ENCODE measurements around the gene GNB2.

The GNB2 gene

DNA sequence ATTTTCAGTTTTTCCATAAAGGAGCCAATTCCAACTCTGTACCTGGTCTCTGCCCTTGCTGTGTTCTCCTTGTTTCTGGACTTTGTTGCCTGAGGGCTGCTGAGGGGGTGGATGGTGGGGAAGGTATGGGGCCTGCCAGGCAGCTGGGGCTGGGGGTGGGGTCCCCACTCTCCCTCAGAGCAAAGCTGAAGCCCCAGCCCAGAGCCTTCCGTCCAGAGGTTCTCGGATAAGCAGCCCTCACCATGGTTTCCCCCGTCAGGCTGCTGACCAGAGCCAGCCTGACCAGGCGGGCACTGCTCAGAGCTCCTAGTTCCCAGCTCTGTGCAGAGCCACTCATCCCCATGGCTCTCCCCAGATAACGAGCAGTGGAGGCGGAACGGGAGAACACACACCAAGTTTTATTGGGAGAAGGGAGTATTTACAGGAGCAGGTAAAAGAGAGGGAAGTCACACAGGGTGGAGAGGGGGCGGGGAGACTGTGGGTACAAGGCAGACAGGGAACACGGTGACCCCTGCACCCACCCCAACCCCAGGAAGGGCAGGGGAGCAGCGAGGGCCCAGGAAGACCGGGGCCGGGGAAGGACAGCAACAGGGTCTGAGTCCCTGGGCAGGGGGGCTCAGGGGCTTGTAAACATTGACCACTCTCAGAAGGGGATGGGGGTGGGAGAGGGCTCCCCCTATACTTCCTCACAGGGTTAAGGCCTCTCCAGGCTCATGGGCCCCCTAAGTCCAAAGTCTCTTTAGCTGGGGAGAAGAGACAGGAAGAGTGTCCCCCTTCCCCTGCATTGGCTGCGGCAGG lies 5.8 kb downstream of the GNB2 start:
- no peak overlapping the region for H3K4me3 ChIP-seq (ENCODE audit: severe bottlenecking)
- H3K4me1 ChIP-seq (ENCODE audit: insufficient read depth, poor library complexity, severe bottlenecking) = no peaks in the 10 kb centered on the region
- H3K27ac ChIP-seq (ENCODE audit: poor library complexity, severe bottlenecking) = peak overlapping the region; percentile 6
- no peak for ATAC-seq (ENCODE audit: low read depth)
- TF ChIP-seq CTCF (IDR thresholded peaks at IDR 0.05; ENCODE audit: poor library complexity, severe bottlenecking) = no peak
- DNase-seq (ENCODE audit: low spot score) = no peak
- H3K9me3 ChIP-seq (ENCODE audit: severe bottlenecking) = no peaks in the 10 kb centered on the region
- peaks cover 72% of the 10 kb centered on the region for H3K36me3 ChIP-seq (ENCODE audit: low read depth)
- H3K27me3 ChIP-seq (ENCODE audit: insufficient read depth, poor library complexity, severe bottlenecking) = no peaks in the 10 kb centered on the region

DNA sequence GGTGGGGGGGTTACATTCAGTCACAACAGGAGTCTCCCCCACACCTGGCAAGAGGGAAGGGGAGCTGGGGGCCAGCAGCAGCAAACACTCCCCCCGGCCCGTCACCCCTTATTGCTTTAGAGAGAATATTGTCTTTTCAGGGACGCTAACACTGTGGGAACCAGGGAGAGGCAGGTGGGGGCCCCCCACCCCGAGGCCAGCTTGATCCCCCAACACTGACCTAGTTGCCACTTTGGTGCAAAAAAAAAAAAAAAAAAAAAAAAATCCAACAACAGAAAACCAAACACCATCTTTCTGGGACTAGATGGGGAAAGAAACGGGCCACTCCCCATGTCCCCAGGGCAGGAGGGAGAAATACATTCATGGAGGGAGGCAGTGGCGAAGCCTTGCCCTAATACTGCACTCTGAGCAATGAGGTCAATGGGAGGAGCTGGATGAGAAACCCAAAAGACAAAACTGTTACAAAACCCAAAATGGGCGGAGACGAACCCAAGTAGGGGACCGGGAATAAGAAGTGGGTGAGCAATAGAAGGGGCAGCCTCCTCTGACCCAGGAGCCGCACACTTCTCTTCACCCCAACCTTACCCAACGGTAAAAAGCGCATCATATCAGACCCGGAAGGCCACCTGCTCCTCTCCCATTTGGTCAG lies 6.5 kb downstream of the GNB2 start:
- Histone ChIP-seq H3K36me3 (ENCODE audit: low read depth) (peaks cover 79% of the 10 kb centered on the region), H3K27me3 (ENCODE audit: insufficient read depth, poor library complexity, severe bottlenecking) (no peaks in the 10 kb centered on the region), H3K4me1 (ENCODE audit: insufficient read depth, poor library complexity, severe bottlenecking) (no peaks in the 10 kb centered on the region), H3K27ac (ENCODE audit: poor library complexity, severe bottlenecking) (peak overlapping the region; percentile 6), H3K4me3 (ENCODE audit: severe bottlenecking) (no peak overlapping the region), H3K9me3 (ENCODE audit: severe bottlenecking) (no peaks in the 10 kb centered on the region)
- peak; percentile 9; the same call in 1 of the 3 replicates for ATAC-seq (ENCODE audit: low read depth)
- no peak for TF ChIP-seq CTCF (IDR thresholded peaks at IDR 0.05; ENCODE audit: poor library complexity, severe bottlenecking)
- no peak for DNase-seq (ENCODE audit: low spot score)

GRCh38 chr7:100680576-100681271 lies 7.2 kb downstream of the GNB2 start:
- H3K27me3 ChIP-seq (ENCODE audit: insufficient read depth, poor library complexity, severe bottlenecking) = no peaks in the 10 kb centered on the region
- no peak for TF ChIP-seq CTCF (IDR thresholded peaks at IDR 0.05; ENCODE audit: poor library complexity, severe bottlenecking)
- H3K4me1 ChIP-seq (ENCODE audit: insufficient read depth, poor library complexity, severe bottlenecking) = no peaks in the 10 kb centered on the region
- DNase-seq (ENCODE audit: low spot score) (no peak), ATAC-seq (ENCODE audit: low read depth) (no peak)
- peaks cover 86% of the 10 kb centered on the region for H3K36me3 ChIP-seq (ENCODE audit: low read depth)
- no peak overlapping the region for H3K27ac ChIP-seq (ENCODE audit: poor library complexity, severe bottlenecking)
- no peaks in the 10 kb centered on the region for H3K9me3 ChIP-seq (ENCODE audit: severe bottlenecking)
- H3K4me3 ChIP-seq (ENCODE audit: severe bottlenecking) = no peak overlapping the region

DNA sequence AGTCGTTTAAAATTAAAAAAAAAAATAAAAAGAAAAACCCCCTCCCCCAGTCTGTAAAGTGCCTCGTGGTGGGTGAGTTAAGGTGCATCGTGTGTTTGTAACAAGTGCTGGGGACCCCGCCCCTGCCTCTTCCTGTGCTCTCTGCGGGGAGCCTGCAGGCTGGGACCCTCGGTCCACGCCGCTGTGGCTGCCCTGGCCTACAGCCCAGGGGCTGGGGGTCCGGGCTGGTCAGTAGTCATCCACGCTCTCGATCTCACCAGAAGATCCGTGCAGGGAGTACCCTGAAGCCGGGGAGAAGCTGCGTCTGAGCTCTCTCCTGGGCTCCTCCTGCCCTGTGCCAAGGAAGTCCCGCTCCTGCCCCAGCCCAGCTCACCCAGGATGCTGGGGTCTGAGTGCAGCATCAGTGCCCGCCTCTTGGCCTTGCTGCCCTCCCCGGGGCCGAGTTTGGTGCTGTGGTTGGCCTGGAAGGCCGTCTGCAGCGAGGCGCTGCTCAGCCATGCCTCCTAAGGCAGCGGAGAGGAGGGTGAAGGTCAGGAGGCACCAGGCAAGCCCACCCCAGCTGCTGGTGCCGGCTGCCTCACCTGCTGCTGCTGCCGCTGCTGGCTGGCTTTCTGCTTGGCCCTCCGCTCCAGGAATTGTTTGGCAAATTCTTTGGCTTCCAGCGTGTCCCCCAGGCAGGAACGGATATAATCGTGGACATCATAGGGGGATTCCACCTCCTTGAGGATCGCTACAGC lies 8.1 kb downstream of the GNB2 start:
- Histone ChIP-seq H3K36me3 (ENCODE audit: low read depth) (peaks cover 90% of the 10 kb centered on the region), H3K27ac (ENCODE audit: poor library complexity, severe bottlenecking) (no peak overlapping the region), H3K4me3 (ENCODE audit: severe bottlenecking) (no peak overlapping the region), H3K4me1 (ENCODE audit: insufficient read depth, poor library complexity, severe bottlenecking) (no peaks in the 10 kb centered on the region), H3K9me3 (ENCODE audit: severe bottlenecking) (no peaks in the 10 kb centered on the region), H3K27me3 (ENCODE audit: insufficient read depth, poor library complexity, severe bottlenecking) (no peaks in the 10 kb centered on the region)
- ATAC-seq (ENCODE audit: low read depth) = no peak
- no peak for DNase-seq (ENCODE audit: low spot score)
- no peak for TF ChIP-seq CTCF (IDR thresholded peaks at IDR 0.05; ENCODE audit: poor library complexity, severe bottlenecking)
